Fibroblast of skin of right quadriceps (primary cell): ENCODE measurements around the gene ST8SIA6.
"Not testable (repeated sequence)": the region's sequence is repeated elsewhere in the genome, so short reads cannot be mapped to it uniquely, and the experiment has no call there.

Experiments
- DNase-seq: peaks from one replicate; pipeline ENCODE4 v3.0.0-alpha.2; 2013

The ST8SIA6 gene

DNA sequence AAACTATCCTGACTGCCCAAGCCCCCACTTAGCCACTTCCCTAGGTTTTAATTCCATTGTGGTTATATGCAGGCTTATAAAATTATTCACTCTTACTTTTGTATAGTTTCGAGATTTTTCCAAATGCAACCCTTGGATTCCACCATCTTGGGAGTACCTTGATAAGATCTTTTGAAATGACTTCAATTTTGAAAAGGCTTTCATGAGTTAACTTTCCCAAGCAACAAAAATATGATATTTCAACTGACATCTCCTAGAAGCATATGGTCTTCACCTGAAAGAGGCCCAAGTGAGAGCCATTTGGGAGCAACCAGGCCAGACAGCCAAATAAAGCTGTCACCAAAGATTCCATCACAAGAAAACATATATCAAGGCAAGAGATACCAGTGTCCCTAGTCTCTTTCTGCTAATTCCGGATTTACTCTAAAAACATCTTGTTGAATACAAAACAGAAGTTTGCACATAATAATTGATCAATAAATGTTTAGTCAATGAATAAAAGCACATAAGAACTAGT is 1.7 kb upstream of the ST8SIA6 start:
- no peak for DNase-seq

- DNase-seq = no peak
These were observed 673 bp upstream of the ST8SIA6 start for GRCh38 chr10:17455015-17455520.

DNA sequence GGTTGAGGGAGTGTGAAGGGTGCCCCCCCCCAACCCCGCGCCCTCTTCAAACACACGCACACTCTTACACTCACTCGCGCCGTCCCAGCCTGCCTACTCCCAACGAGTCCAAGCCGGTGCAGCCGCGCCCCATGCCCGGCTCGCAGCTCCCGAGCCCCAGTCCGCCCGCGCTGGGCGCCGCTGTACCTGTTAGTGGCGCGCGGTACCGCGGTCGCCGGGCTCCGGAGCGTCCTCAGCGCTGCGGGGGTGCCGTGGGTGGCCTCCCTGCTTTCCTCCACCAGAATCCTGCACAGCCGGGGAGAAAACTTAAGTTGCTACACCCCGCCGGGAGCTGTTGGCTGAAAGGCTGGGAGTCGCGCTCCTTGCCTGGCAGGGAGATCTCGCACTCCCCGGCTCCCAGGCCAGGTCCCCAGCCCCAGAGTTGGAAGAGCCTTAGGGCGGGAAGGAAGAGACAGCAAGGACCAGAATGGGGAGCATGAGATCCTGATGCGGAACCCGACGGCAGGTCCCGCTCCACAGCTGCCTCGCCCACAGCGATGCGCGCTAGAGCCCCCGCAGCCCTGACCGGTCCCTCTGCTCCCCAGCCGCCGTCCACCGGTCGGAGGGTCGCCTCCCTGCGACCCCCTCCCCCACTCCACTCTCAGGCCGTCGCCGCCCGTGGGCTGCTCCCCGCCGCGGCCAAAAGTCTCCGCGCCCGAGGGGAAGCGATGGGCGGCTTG is 863 bp downstream of the ST8SIA6 start:
- DNase-seq = peak; percentile 18

- no peak for DNase-seq
These were observed 1.4 kb downstream of the ST8SIA6 start for GRCh38 chr10:17453035-17453372.

- DNase-seq = no peak
These were observed 2.1 kb downstream of the ST8SIA6 start for GRCh38 chr10:17452060-17452841.

- DNase-seq = no peak
These were observed 4.4 kb downstream of the ST8SIA6 start for GRCh38 chr10:17450024-17450423.

DNA sequence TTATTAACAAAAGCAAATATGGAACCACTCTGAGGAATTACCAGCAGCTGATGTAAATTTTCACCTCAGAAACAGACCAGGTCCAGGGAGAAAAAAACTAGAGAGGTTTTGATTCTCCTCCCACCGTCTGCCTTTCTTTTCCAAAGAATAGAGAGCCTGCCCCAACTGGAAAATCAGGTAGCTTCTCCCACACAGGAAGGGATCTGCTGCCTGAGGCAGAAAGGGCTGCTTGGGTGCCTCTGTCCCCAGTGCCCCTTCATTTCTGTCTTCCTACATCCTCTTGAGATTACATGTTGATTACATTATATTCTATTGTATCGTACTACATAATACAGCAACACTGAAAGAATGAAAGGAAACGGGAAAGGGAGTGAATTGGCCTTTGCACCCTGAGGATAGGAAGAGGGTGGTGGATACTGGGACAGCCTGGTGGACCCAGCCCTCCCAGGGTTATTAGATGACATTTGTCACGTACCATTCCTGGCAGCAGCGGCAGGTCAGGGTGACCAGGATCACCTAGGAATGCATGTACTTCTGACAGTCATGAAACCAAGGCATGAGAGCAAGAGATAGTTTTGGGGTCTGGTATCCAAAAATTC is 8.9 kb downstream of the ST8SIA6 start:
- no peak for DNase-seq

GRCh38 chr10:17444388-17444714 is 10.0 kb downstream of the ST8SIA6 start:
- no peak for DNase-seq

DNA sequence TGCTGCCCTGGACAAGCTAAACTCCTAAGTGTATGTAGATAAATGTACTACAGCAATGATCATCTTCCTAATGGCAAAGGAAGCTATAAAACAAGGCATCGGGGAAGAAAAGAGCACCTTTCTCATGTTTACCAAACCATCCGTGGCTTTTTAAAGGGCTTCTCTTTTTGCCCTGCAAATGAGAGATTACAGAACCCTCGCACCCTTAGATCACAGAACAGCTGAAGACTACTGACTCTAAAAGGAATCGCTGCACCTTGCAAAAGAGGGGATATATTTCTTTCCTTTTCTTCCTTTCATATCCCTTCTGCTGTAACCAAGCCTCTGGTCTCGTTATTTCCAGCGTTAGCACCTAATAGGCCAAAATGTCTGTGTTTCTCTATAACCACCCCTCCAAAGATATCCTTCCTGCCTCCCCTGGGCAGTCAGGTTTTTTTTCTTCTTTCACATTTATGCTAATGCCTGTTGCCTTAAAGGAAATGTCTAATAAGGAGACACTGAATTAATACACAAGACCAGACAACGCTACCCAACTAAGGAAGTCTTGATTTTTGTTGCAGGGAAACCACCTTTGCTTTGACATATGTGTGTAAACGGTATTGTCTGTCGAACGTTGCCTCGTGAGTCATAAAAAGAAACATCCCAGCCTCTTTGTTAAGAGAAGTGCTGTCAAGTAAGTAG is 10.5 kb downstream of the ST8SIA6 start:
- DNase-seq = no peak

DNA sequence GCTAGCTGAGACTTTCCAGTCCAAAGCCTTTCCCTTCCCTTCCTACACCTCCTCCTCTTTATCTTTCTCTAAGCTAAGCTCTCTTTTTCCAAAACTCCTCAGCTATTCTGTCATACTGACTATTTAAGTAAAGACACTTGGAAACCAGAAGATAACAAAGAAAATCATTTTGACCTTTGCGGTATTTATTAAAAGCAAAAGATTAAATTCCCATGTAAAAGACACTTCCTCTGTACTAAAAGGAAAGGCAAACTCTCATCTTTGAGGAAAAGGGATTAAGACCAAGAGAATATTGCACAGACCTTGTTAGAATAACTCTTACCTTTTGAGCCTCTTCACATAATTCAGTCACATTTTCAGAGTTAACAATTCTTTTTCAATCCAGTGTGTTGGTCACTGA is 15.8 kb downstream of the ST8SIA6 start:
- DNase-seq = no peak

GRCh38 chr10:17436578-17436977 is 17.8 kb downstream of the ST8SIA6 start:
- not testable (repeated sequence) for DNase-seq

DNA sequence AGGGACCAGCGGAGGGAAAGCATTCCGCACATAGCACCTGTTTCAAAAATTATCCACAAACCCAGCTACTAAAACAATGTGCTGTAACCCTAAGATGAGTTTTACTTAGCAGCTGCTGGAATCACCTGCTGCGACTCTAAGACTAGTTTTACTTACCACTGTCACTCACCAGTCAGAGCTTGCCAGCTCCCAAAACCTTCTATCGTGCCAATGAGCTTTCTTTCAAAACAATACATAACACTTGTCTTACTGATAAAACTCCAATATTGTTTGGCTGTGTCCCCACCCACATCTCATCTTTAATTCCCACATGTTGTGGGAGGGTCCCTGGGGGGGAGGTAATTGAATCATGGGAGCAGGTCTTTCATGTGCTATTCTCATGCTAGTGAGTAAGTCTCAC is 18.4 kb downstream of the ST8SIA6 start:
- no peak for DNase-seq

- no peak for DNase-seq
These were observed 19.2 kb downstream of the ST8SIA6 start for GRCh38 chr10:17435187-17435586.

- no peak for DNase-seq
These were observed 21.7 kb downstream of the ST8SIA6 start for GRCh38 chr10:17432723-17433122.

GRCh38 chr10:17431871-17432311 is 22.5 kb downstream of the ST8SIA6 start:
- DNase-seq = peak; percentile 46

GRCh38 chr10:17430647-17431355 is 23.6 kb downstream of the ST8SIA6 start:
- peak; percentile 72 for DNase-seq

DNA sequence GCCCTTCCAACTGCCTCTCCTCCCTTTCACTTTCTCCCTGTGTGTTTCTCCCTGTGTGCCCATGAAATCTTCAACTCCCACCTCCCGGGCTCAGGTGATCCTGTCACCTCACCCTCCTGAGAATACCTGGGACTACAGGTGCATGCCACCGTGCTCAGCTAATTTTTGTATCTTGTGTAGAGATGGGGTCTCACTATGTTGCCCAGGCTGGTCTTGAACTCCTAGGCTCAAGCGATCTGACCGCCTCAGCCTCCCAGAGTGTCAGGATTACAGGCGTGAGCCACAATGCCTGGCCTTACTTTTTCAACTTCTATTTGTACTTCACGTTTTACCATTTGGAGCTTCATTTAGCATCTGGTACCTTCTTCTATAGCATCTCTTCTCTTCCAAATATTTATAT is 24.9 kb downstream of the ST8SIA6 start:
- no peak for DNase-seq

GRCh38 chr10:17428351-17429097 is 25.9 kb downstream of the ST8SIA6 start:
- no peak for DNase-seq

- no peak for DNase-seq
These were observed 26.6 kb downstream of the ST8SIA6 start for GRCh38 chr10:17427666-17428350.

DNA sequence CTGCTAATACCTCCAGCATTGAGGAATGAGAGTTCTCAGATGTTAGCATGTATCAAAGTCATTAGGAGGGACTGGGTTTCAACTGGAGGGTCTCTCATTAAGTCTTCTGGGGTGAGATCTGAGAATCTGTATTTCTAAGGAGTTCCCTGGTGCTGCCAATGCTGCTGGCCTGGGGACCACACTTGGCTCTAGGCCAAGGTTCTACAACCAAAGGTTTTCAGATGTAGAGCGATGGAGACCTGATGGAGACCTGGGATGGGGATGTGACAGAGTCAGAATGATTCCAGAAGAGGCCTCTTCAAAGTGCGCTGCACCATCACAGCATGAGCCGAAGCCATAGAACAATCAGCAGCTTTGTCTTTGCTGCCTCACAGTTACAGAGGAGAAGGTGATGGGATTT is 27.2 kb downstream of the ST8SIA6 start:
- no peak for DNase-seq

DNA sequence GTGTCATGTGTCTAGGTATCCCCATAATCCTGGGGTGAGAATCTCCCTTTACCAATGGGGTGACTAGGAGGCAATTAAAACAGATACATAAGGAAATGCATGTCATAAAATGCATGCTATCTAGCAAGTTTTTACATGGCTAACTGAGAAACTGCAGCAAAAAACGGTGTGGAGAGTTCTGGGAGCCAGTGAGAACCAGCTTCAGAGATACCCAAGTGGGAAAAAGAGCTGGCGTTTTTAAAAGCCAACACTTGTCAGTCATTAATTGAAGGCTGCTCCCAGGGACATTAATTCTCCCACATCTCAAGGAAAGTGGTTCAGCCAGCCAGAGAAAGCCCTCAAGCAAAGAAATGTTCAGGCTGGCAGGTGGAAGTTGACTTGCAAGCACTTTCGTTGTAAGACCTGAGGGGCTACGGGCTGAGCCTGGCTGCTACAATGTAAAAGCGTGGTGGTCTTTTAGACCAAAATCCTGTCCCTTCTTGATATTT is 28.1 kb downstream of the ST8SIA6 start:
- no peak for DNase-seq
